ENCODE measurements around the gene C1orf167. TPM values are rescaled to one million over a fixed set of nuclear protein-coding genes. Genes with fewer than 3 reads are reported as not detected.

Gene C1orf167
- total and polyA plus RNA-seq, 10 of the 15 experiments (the other 5 are each of a cell fraction or from before 2014, with no cell fraction given), result 0.17 to 0.31 TPM; not detected in 8

DNA sequence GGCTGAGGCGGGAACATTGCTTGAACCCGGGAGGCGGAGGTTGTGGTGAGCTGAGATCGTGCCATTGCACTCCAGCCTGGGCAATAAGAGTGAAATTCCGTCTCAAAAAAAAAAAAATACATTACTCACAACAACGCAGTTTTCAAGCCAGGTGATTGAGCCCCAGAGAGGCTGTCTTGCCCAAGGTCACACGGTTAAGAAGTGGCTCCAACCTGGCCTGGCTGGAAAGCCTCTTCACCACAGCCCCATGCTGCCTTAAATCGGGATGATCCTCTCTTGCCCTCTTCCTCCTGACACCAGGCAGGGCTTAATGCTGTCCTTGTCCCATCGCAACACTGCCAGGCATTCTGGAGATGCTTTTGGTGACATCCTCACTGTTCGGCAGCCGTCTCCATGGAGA is 48.9 kb upstream of the C1orf167 start:
- Histone ChIP-seq H3K27me3 (replicated peaks in 1 of 2; ENCODE audit: control insufficient read depth in 2 of 2, insufficient read depth in 2 of 2, low read length in 1 of 2) (no peaks in the 10 kb centered on the region), H3K4me3 (no peak overlapping the region), H3K79me2 (ENCODE audit: control insufficient read depth, insufficient read depth, low read length) (no peaks in the 10 kb centered on the region), H3K4me1 (ENCODE audit: control insufficient read depth, insufficient read depth, low read length) (no peaks in the 10 kb centered on the region), H3K27ac (ENCODE audit: control insufficient read depth, insufficient read depth) (no peak overlapping the region), H3K36me3 (ENCODE audit: control insufficient read depth in 2 of 2, insufficient read depth in 2 of 2, low read length in 1 of 2) (no peaks in the 10 kb centered on the region), H3K9ac (ENCODE audit: control insufficient read depth, insufficient read depth, low read length) (no peak overlapping the region), H3K9me3 (replicated peaks; ENCODE audit: control insufficient read depth, insufficient read depth, low read length) (no peaks in the 10 kb centered on the region), H3K4me2 (ENCODE audit: control insufficient read depth, insufficient read depth) (no peak overlapping the region), H4K20me1 (ENCODE audit: control insufficient read depth, insufficient read depth) (no peaks in the 10 kb centered on the region), H2AFZ (ENCODE audit: control insufficient read depth, low read depth, low read length) (no peak overlapping the region)
- no peak for FAIRE-seq
- TF ChIP-seq, protein P1, sequence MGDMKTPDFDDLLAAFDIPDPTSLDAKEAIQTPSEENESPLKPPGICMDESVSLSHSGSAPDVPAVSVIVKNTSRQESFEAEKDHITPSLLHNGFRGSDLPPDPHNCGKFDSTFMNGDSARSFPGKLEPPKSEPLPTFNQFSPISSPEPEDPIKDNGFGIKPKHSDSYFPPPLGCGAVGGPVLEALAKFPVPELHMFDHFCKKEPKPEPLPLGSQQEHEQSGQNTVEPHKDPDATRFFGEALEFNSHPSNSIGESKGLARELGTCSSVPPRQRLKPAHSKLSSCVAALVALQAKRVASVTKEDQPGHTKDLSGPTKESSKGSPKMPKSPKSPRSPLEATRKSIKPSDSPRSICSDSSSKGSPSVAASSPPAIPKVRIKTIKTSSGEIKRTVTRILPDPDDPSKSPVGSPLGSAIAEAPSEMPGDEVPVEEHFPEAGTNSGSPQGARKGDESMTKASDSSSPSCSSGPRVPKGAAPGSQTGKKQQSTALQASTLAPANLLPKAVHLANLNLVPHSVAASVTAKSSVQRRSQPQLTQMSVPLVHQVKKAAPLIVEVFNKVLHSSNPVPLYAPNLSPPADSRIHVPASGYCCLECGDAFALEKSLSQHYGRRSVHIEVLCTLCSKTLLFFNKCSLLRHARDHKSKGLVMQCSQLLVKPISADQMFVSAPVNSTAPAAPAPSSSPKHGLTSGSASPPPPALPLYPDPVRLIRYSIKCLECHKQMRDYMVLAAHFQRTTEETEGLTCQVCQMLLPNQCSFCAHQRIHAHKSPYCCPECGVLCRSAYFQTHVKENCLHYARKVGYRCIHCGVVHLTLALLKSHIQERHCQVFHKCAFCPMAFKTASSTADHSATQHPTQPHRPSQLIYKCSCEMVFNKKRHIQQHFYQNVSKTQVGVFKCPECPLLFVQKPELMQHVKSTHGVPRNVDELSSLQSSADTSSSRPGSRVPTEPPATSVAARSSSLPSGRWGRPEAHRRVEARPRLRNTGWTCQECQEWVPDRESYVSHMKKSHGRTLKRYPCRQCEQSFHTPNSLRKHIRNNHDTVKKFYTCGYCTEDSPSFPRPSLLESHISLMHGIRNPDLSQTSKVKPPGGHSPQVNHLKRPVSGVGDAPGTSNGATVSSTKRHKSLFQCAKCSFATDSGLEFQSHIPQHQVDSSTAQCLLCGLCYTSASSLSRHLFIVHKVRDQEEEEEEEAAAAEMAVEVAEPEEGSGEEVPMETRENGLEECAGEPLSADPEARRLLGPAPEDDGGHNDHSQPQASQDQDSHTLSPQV (IDR thresholded peaks at IDR 0.05), result no peak
- TF ChIP-seq SIN3A (IDR thresholded peaks at IDR 0.05; ENCODE audit: low read depth, low read length) (no peak), CBX5 (IDR thresholded peaks at IDR 0.05; ENCODE audit: low read depth) (no peak), SPI1 (IDR thresholded peaks at IDR 0.05; ENCODE audit: borderline replicate concordance, insufficient read depth, low read depth, low read length) (no peak), ZNF384 (IDR thresholded peaks at IDR 0.05; ENCODE audit: borderline replicate concordance, low read depth, low read length) (no peak), KDM1A (IDR thresholded peaks at IDR 0.05; ENCODE audit: borderline replicate concordance) (no peak), ZNF622 (IDR thresholded peaks at IDR 0.05) (no peak), ASH2L (IDR thresholded peaks at IDR 0.05; ENCODE audit: borderline replicate concordance, low read depth) (no peak)
- TF ChIP-seq, protein P2, sequence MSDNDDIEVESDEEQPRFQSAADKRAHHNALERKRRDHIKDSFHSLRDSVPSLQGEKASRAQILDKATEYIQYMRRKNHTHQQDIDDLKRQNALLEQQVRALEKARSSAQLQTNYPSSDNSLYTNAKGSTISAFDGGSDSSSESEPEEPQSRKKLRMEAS (IDR thresholded peaks at IDR 0.05; ENCODE audit: low read depth, low read length), result no peak
- TF ChIP-seq, protein P3, sequence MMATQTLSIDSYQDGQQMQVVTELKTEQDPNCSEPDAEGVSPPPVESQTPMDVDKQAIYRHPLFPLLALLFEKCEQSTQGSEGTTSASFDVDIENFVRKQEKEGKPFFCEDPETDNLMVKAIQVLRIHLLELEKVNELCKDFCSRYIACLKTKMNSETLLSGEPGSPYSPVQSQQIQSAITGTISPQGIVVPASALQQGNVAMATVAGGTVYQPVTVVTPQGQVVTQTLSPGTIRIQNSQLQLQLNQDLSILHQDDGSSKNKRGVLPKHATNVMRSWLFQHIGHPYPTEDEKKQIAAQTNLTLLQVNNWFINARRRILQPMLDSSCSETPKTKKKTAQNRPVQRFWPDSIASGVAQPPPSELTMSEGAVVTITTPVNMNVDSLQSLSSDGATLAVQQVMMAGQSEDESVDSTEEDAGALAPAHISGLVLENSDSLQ (IDR thresholded peaks at IDR 0.05), result no peak
- 58% methylated on average over 11 of the region's 11 CpGs for WGBS (ENCODE audit: insufficient coverage, insufficient replicate concordance, low lambda C conversion rate, missing lambda C conversion rate)
- ChIA-PET RAD21 (ENCODE audit: unreplicated experiment) (interaction anchor here (0.7 kb wide), 1 partner anchor 63 kb away, joined by 3 read pairs; no protein-coding TSS in a partner anchor), POLR2A (interaction anchor here (0.7 kb wide), 1 partner anchor 1608 kb away, joined by 3 read pairs; no protein-coding TSS in a partner anchor), SMC1A (ENCODE audit: uncharacterized antibody, unreplicated experiment) (no interaction called here), CTCF (interaction anchor here (1.1 kb wide), 1 partner anchor 69 kb away, joined by 6 read pairs; no protein-coding TSS in a partner anchor)
- DNase-seq (ENCODE audit: low read depth, low spot score), result no peak
- intact Hi-C loops (cut with micrococcal nuclease; ENCODE audit: unreplicated experiment) (no loop called here), in situ Hi-C loops (cut with MboI) (no loop called here)
- no TSS peak for BruUV-seq (replicated peaks)
- no peak for ATAC-seq
